ENCODE measurements around the gene TMEM132C.

TMEM132C gene

DNA sequence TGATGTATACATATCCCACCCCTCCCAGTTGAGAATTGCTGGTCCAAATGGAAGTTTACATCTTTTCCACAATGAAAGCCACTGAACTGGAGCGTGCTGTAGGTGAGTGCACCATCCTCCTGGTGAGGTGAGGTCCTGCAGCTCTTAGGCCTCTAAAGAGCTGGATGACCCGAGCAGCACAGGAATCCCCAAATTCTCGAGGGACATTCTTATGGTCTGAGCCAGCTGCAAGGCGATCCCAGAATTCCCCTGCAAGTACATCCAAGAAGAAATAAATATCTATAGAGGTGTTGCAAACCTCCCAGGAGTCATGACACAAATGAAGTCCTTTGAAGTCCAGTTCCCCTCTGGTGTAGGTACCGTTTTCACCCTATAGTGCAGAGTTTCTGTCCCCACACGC is 24.0 kb downstream of the TMEM132C start:
- no peak for DNase-seq

- no peak for DNase-seq
These were observed 31.2 kb downstream of the TMEM132C start for GRCh38 chr12:128298091-128298748.

DNA sequence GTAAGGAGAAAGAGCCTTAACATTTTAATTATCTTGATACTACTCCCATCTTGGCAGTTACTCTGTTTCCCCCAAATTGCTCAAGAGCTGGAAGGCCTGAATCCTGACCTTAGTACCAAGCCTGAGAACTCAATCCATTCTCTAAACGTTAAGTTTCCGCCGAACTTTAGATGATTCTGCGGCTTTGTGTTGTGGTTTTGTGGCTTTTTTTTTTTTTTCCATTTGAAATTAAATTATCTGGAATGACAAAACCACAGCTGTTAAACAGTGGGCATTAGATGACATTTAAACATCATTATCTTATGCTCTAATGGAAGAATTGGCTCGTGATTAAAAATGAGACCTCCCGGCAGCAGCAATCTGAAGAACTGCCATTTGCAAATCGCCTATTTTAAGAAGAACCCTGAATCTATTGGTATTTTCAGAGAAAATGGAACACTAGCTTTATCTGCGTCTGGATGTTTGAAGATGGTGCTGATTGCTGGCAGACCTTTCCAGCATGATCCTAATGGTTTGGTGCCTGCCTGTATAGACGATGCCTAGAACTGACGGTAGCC is 38.4 kb downstream of the TMEM132C start:
- DNase-seq: no peak

- no peak for DNase-seq
These were observed 40.8 kb downstream of the TMEM132C start for GRCh38 chr12:128307791-128308190.

GRCh38 chr12:128312661-128313060 is 45.7 kb downstream of the TMEM132C start:
- DNase-seq: no peak

DNA sequence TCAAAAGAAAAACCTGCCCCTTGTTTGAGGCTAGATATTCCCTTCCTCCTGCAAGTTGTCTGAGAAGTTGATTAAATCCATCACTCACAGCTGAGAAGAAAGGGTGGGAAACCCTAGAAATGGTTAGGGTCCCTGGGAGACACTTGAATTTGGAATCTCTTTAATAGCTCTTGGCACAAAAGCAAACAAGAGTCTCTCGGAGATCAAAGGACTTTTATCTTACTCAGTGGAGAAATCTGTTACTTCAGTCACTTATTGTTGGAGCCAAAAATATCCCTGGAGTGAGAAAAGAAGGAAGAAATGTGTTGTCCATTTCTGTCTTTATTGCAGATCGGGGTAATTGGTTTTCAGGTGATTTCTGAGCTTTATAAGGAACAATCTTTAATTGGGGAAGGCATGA is 47.0 kb downstream of the TMEM132C start:
- no peak for DNase-seq

GRCh38 chr12:128314611-128315010 is 47.6 kb downstream of the TMEM132C start:
- DNase-seq: no peak

GRCh38 chr12:128316078-128316477 is 49.1 kb downstream of the TMEM132C start:
- no peak for DNase-seq

- DNase-seq: no peak
These were observed 50.1 kb downstream of the TMEM132C start for GRCh38 chr12:128316973-128317526.

GRCh38 chr12:128318341-128318740 is 51.4 kb downstream of the TMEM132C start:
- DNase-seq: no peak

DNA sequence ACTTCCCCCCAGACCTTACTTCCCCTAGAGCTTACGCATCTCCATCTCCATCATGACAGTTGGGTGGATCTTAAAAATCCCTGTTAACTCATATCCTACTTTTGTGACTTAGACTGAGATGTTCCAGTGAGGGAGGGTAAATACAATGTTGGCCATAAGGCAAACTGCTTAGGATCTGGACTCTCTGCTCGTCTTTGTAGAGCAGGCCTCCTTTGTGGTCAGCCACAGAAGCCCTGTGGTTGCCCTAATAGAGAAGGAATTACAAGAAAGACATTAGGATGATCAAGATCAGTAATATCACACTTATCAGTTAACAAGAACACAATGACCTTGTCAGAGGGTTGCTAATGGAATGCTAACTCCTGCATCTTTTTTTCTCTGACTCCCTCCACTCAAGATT is 52.0 kb downstream of the TMEM132C start:
- DNase-seq: no peak

DNA sequence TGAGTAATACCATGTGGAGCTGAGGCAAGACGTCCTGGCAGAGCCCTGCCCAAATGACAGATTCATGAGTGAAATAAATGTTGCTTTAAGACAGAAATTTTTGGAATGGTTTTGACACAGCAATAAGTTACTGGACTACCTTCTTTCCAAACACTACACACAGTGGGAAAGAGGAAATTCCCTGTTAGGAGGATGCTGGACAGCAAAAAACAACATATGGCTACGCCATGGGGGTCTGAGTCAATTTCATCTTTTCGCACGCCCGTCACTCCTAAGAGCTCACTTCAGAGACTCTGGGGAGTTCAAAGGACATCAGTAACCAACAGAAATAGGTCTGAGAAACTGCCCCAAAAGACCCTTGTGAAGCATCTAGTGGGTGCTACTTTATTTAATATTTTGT is 55.4 kb downstream of the TMEM132C start:
- no peak for DNase-seq

DNA sequence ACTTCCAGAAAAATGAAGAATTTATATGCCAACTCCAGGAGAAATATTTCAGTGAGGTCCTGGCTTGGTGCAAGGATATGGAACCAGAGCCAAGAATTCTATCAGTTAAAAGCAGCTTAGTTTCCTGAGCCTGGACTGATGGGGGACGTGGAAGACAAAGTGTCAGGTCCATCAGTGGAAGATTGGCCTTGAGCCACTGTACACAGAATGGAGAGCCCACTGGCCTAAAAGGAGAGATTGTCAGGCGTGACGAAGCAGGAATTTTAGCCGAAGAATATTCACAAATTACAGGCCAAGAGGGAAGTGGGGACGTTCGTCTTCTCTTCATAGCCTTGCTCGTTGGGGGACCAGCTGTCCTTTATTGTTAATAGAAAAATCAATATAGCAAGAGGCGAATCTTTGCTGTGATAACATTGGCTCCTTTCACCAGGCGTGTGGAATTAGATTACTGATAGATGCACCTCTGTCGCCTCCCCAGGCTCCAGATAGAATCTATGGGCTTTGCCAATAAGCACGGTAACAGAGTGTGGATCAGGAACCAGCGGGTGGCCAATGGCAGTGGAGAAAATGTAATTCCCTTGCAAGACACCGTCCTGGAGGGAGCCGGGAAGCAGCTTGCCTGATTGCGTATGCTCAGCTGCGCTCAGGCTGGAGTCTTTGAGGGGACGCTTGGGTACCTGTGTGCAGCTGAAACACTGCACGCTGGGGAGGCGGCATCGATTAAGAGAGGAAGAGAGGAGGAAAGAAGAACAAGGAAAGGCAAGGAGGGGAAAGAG is 56.4 kb downstream of the TMEM132C start:
- no peak for DNase-seq

GRCh38 chr12:128325646-128326045 is 58.7 kb downstream of the TMEM132C start:
- no peak for DNase-seq

- DNase-seq: no peak
These were observed 59.4 kb downstream of the TMEM132C start for GRCh38 chr12:128326406-128326805.

DNA sequence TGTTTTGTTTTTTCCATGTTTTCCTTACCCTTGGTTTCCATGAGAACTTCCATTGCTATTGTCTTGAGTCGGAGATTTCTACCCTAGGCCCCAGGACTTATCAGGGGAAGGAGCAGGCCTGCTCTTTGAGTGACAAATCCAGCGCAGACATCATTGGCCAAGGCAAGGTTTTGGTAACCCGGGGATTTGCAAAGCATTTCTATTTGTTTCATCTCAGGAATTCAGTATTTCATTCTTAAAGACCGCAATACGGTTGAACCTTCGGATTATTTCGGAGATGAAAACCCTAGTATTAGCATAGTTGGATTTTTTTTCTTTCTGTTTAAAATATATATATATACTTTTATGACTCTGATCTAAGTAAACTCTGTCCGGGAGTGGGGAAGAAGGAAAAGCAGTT is 62.0 kb downstream of the TMEM132C start:
- DNase-seq: no peak

GRCh38 chr12:128336204-128337070 is 69.5 kb downstream of the TMEM132C start:
- DNase-seq: no peak

GRCh38 chr12:128337071-128337345 is 70.0 kb downstream of the TMEM132C start:
- DNase-seq: no peak

- DNase-seq: no peak
These were observed 70.6 kb downstream of the TMEM132C start for GRCh38 chr12:128337431-128338170.

DNA sequence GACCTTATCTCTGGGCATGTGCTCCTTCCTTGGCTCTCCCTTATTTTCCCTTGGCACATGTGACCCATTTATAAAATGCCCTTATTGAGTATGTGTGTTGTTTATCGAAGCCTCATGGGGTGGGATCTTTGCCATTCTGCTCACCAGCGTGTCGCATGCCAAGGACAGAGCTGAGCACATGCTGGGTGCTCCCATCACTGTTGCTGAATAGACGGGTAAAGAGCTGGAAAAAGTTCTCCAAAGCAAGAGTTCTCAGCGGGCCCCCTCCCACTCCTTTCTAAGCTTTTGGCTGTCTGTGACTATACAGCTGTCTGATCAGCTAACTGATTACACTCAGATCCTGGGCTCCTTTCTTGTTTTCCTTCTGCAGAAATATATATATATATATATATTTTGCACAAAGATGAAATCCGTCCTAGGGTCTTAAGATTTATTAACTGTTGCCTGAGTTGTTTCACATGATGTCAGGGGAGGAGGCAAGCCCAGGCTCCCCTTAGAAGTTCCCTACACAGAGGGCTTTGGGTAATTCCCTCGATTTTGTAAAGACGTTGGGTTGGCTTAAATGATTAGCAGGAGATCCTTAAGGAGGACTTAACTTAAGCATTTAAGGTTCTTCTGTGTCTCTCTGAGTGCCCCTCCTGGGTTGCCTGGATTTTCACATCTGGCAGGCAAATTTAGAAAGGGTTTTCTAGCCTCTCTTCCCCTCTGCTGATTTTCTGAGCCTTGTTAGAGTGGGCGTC is 71.6 kb downstream of the TMEM132C start:
- no peak for DNase-seq

DNA sequence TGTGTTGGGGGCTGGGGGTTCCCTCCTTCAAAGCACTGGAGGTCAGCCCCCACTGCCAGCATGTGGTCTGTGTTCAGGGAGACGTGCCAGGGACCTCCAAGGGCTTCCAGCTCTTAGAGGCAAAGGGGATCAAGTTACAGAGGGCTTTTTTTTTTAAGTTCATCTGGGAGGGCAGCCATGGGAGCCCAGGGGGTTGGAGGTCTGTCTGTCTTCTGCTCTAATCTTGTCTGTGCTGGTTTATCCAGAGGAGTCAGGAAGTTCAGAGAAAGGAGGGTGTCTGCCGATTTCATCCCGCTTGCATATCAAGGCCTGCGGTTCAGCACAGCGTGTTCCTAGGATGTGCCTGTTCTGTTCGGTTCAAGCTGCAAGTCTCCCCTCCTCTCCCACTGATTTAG is 72.2 kb downstream of the TMEM132C start:
- DNase-seq: no peak

DNA sequence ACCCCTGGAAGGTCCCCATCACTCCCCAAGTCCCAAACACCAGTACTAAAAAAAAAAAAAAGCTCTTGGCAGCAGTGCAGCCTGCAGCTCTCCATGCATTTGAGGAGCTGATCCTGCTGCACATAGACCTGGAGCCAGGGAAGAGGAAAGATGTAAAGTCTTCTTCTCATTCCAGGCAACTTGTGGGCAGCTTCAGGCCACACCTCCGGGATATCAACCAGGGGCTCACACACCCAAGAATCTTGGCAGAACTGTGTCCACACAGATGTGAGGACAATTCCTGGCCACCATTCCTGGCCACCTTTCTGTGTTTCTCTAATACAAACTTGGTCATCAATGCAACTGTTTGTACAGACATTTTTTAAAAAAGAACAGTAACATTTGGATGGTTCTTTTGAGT is 72.7 kb downstream of the TMEM132C start:
- DNase-seq: no peak
